ENCODE measurements around the gene CABP7.

GRCh38 chr22:29689206-29689879 lies 30.5 kb upstream of the CABP7 start:
- TF ChIP-seq ZNF274 (IDR thresholded peaks at IDR 0.05; ENCODE audit: low read depth, low read length) (no peak), YY1 (IDR thresholded peaks at IDR 0.05; ENCODE audit: insufficient read depth, insufficient read length) (no peak), SUZ12 (IDR thresholded peaks at IDR 0.05; ENCODE audit: extremely low read depth, insufficient read depth, insufficient read length) (no peak)

All from NT2/D1 (cell line).